GM21423 (cell line): ENCODE data around the gene C6orf120.
A peak's percentile ranks its signal among the peaks of the same experiment; 100 is the strongest.

ENCODE experiments used
- ATAC-seq: cut with Tn5 transposase; IDR thresholded peaks from one replicate; pipeline ENCODE4 v1.9.1; 2021; ENCODE audit warnings: mild to moderate bottlenecking, moderate library complexity; ENCODE audit not compliant: unreplicated experiment

The C6orf120 gene

GRCh38 chr6:169723991-169724493 lies 22.1 kb downstream of the C6orf120 start:
- ATAC-seq: peak; percentile 32

- peak; percentile 44 for ATAC-seq
Measured at GRCh38 chr6:169724494-169725124, 22.7 kb downstream of the C6orf120 start, which contains the start of gene PHF10. PHF10 (minus strand) TSS chr6:169724500; CDS start chr6:169723931, 569 bp downstream.

- peak; percentile 16 for ATAC-seq
Measured at GRCh38 chr6:169725125-169726048, 23.5 kb downstream of the C6orf120 start.

GRCh38 chr6:169726049-169726400 lies 24.1 kb downstream of the C6orf120 start:
- ATAC-seq: no peak

GRCh38 chr6:169726963-169727362 lies 25.0 kb downstream of the C6orf120 start:
- ATAC-seq: no peak

GRCh38 chr6:169729961-169730360 lies 28.0 kb downstream of the C6orf120 start:
- ATAC-seq: no peak

GRCh38 chr6:169738204-169738975 lies 36.5 kb downstream of the C6orf120 start:
- ATAC-seq: no peak

GRCh38 chr6:169738976-169739529 lies 37.1 kb downstream of the C6orf120 start:
- no peak for ATAC-seq

GRCh38 chr6:169741344-169741743 lies 39.4 kb downstream of the C6orf120 start:
- no peak for ATAC-seq

- no peak for ATAC-seq
Measured at GRCh38 chr6:169745405-169745804, 43.5 kb downstream of the C6orf120 start.

- ATAC-seq: no peak
Measured at GRCh38 chr6:169746556-169746955, 44.6 kb downstream of the C6orf120 start.

GRCh38 chr6:169751242-169752073 lies 49.5 kb downstream of the C6orf120 start, which contains the start of the genes DYNLT2 and ERMARD:
DYNLT2 (minus strand) TSS chr6:169751572; CDS start chr6:169751458, 114 bp downstream.
ERMARD (plus strand) TSS chr6:169751622; CDS start chr6:169751658, 36 bp downstream.
- ATAC-seq: peak; percentile 94

GRCh38 chr6:169752074-169752623 lies 50.2 kb downstream of the C6orf120 start:
- ATAC-seq: no peak
